Parathyroid adenoma (tissue), 2 donors: ENCODE data around the gene PHC1.

Experiments used
- H2AFZ ChIP-seq: fragments of 300-600 bp; sonication (generic); one replicate; pipeline ENCODE4 v1.7.0; 2017; ENCODE audit warnings: antibody characterized with exemption, mild to moderate bottlenecking
- H3K27ac ChIP-seq: fragments of 300-600 bp; sonication (generic); one replicate; pipeline ENCODE4 v1.7.0; 2017
- H3K27me3 ChIP-seq: fragments of 300-600 bp; sonication (generic); one replicate; pipeline ENCODE4 v1.7.0; 2017; ENCODE audit warnings: low read length; ENCODE audit not compliant: control insufficient read depth, insufficient read depth
- H3K36me3 ChIP-seq: fragments of 300-600 bp; sonication (generic); one replicate; pipeline ENCODE4 v1.7.0; 2017; ENCODE audit warnings: low read length; ENCODE audit not compliant: control insufficient read depth, insufficient read depth
- H3K4me1 ChIP-seq: fragments of 300-600 bp; sonication (generic); one replicate; pipeline ENCODE4 v1.7.0; 2017; ENCODE audit warnings: control low read depth
- H3K4me2 ChIP-seq: fragments of 300-600 bp; sonication (generic); one replicate; pipeline ENCODE4 v1.7.0; 2017; ENCODE audit warnings: low read length
- H3K4me3 ChIP-seq: fragments of 300-600 bp; sonication (generic); one replicate; pipeline ENCODE4 v1.7.0; 2017; ENCODE audit warnings: low read depth, low read length
- H3K79me2 ChIP-seq: fragments of 300-600 bp; sonication (generic); one replicate; pipeline ENCODE4 v1.7.0; 2017; ENCODE audit warnings: control low read depth
- H3K9ac ChIP-seq: fragments of 300-600 bp; sonication (generic); one replicate; pipeline ENCODE4 v1.7.0; 2017; ENCODE audit warnings: mild to moderate bottlenecking
- H3K9me3 ChIP-seq: fragments of 300-600 bp; sonication (generic); one replicate; pipeline ENCODE4 v1.7.0; 2017; ENCODE audit warnings: low read length; ENCODE audit not compliant: control insufficient read depth
- TF ChIP-seq, protein P1 (sequence below): fragments of 300-600 bp; sonication (generic); IDR thresholded peaks from one replicate; pipeline ENCODE4 v1.7.0; 2017; ENCODE audit warnings: antibody characterized with exemption, mild to moderate bottlenecking
- donor health status: primary hyperparathyroidism.

The PHC1 gene

DNA sequence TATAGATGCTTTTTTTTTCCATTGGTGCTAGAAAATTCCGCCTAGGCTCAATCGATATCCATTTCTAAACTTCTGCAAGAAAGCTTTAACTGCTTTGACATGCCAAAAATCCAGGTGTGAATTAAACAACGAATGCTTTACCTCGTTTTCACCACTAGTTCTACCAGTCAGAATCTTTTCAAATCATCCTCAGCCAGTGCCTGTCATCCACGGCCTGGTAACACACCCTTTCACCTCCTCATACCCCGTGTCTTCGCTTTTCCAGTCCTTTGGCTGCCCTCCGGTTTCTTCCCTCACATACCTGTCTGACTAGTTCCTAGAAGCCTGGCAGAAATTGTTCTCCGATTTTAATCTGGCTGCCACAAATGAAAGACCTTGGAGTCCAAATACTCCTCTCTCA lies 1.4 kb upstream of the PHC1 start:
- Histone ChIP-seq H3K4me1 (peaks cover 9% of the 10 kb centered on the region), H3K27me3 (no peaks in the 10 kb centered on the region), H3K27ac (peak overlapping the region; percentile 96), H3K79me2 (peaks cover 2% of the 10 kb centered on the region), H2AFZ (peak overlapping the region; percentile 94), H3K4me3 (peak overlapping the region; percentile 81), H3K9ac (no peak overlapping the region), H3K9me3 (no peaks in the 10 kb centered on the region), H3K4me2 (peak overlapping the region; percentile 94), H3K36me3 (no peaks in the 10 kb centered on the region)
- TF ChIP-seq, protein P1, sequence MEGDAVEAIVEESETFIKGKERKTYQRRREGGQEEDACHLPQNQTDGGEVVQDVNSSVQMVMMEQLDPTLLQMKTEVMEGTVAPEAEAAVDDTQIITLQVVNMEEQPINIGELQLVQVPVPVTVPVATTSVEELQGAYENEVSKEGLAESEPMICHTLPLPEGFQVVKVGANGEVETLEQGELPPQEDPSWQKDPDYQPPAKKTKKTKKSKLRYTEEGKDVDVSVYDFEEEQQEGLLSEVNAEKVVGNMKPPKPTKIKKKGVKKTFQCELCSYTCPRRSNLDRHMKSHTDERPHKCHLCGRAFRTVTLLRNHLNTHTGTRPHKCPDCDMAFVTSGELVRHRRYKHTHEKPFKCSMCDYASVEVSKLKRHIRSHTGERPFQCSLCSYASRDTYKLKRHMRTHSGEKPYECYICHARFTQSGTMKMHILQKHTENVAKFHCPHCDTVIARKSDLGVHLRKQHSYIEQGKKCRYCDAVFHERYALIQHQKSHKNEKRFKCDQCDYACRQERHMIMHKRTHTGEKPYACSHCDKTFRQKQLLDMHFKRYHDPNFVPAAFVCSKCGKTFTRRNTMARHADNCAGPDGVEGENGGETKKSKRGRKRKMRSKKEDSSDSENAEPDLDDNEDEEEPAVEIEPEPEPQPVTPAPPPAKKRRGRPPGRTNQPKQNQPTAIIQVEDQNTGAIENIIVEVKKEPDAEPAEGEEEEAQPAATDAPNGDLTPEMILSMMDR: peak; percentile 35

DNA sequence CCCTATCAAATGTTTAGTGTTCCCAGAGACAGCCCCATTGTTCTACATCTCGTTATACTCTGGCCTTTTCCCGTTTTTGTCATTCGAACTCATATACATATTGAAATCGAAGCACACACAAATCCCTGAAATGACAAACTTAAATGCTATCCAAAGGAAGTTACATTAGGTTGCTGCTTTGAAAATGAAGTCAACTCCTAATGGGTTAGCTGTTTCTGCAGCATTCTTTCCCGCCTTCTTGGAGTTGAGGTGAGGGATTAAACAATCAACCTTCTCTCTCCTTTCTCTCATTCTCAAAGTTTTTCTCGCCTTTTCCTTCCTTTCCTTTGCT lies 642 bp upstream of the PHC1 start:
- Histone ChIP-seq H3K27me3 (no peaks in the 10 kb centered on the region), H3K9me3 (no peaks in the 10 kb centered on the region), H3K4me2 (peak overlapping the region; percentile 94), H3K27ac (peak overlapping the region; percentile 96), H2AFZ (peak overlapping the region; percentile 94), H3K79me2 (peaks cover 2% of the 10 kb centered on the region), H3K4me3 (peak overlapping the region; percentile 81), H3K36me3 (no peaks in the 10 kb centered on the region), H3K9ac (peak overlapping the region; percentile 61), H3K4me1 (peaks cover 9% of the 10 kb centered on the region)
- TF ChIP-seq, protein P1: no peak

DNA sequence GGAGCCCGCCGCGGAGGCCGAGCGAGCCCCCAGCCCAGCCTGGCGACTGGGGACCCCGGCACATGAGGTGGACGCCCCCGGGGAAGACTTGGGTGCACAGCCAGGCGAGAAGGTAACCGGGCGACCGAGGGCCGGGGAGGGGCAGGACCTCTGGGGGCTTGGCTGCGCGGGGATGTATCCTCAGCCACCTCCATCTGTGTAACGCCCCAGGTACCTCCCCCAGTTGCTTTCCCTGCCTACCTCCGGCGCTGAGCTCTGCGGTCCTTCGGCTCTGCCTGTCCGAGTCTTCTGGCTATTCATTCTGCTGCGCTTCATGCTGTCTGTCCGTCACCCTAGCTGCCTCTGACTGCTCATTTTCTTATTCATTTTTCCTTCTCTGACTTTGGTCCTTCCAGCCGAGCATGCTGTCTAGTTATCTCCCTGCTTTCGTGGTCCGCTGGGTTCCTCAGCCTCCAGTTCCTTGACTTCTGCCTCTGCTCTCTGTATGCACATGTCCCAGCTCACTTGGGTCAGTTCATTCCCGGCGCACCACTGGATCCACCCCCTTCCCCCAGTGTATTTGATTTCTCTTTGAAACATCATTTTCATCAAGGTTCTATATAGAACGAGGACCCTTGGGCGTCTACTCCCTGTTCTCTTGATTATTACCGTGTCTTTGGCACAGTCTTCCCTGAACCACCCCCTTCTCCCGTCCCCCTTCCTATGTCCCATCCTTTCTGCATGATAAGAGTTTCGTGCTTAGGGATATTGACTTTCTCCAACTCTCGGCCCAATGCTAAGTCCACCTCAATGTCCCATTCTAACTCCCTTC lies 612 bp downstream of the PHC1 start:
- H3K27ac ChIP-seq: peak overlapping the region; percentile 40
- H3K4me3 ChIP-seq: peak overlapping the region; percentile 77
- peaks cover 9% of the 10 kb centered on the region for H3K4me1 ChIP-seq
- peak overlapping the region; percentile 71 for H2AFZ ChIP-seq
- H3K36me3 ChIP-seq: no peaks in the 10 kb centered on the region
- no peaks in the 10 kb centered on the region for H3K9me3 ChIP-seq
- H3K9ac ChIP-seq: no peak overlapping the region
- peaks cover 2% of the 10 kb centered on the region for H3K79me2 ChIP-seq
- peak overlapping the region; percentile 75 for H3K4me2 ChIP-seq
- no peaks in the 10 kb centered on the region for H3K27me3 ChIP-seq
- TF ChIP-seq, protein P1: no peak

DNA sequence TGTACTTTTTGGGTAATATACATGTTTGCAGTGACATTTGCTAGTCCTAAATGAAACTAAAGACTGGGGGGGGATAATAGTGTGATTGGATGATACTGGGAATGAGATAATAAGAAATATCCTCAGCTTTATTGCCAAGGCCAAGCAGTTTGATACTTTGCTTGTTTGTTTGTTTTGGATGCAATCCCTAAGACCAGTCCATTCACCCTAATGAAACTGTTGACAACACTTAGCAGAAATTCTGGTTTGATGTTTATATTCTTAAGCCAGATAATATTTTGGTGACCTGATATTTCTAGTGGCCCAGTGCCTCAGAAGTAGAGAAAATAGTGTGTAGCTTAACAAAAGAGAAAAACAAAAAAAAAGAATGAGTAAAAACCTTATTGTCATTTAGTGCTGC lies 1.8 kb downstream of the PHC1 start:
- H3K9me3 ChIP-seq: no peaks in the 10 kb centered on the region
- no peak overlapping the region for H3K27ac ChIP-seq
- no peaks in the 10 kb centered on the region for H3K27me3 ChIP-seq
- H3K4me2 ChIP-seq: no peak overlapping the region
- H3K79me2 ChIP-seq: no peaks in the 10 kb centered on the region
- TF ChIP-seq, protein P1: no peak
- H3K4me1 ChIP-seq: peaks cover 9% of the 10 kb centered on the region
- no peak overlapping the region for H2AFZ ChIP-seq
- H3K9ac ChIP-seq: no peak overlapping the region
- no peaks in the 10 kb centered on the region for H3K36me3 ChIP-seq
- H3K4me3 ChIP-seq: no peak overlapping the region

DNA sequence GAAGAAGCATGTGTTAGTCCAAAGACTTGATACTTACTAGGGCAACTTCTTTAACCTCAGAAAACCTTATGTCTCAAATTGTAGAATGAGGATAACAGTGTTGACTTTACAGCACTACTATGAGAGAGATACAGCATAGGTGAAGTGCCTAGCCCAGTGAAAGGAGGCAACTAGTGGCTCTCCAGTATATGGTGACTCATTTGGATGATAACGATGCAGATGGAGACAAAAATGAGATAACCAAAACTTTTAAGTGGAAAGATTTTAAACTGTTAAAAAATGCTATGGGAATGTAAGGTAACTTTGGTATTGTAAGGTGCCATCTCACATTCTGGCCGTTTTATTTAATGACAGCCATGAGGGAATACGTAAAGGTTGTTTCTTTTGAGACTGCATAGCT lies 2.7 kb downstream of the PHC1 start:
- TF ChIP-seq, protein P1: no peak
- H3K9ac ChIP-seq: no peak overlapping the region
- no peaks in the 10 kb centered on the region for H3K79me2 ChIP-seq
- no peaks in the 10 kb centered on the region for H3K27me3 ChIP-seq
- no peak overlapping the region for H3K4me3 ChIP-seq
- no peaks in the 10 kb centered on the region for H3K9me3 ChIP-seq
- H3K4me1 ChIP-seq: peaks cover 9% of the 10 kb centered on the region
- no peak overlapping the region for H3K4me2 ChIP-seq
- H3K27ac ChIP-seq: no peak overlapping the region
- H3K36me3 ChIP-seq: no peaks in the 10 kb centered on the region
- H2AFZ ChIP-seq: no peak overlapping the region
